Activated T-helper 9 cell treated with anti-CD3 and anti-CD28 coated beads, Interleukin-2, amount 50 U/mL, for 16 hours (primary cell): ENCODE measurements around the gene STARD7.

ENCODE experiments used
- DNase-seq: peaks from one replicate; pipeline ENCODE4 v3.0.0-alpha.2; 2020; ENCODE audit warnings: low read depth

STARD7 gene

GRCh38 chr2:96197546-96198255 lies 10.9 kb downstream of the STARD7 start:
- DNase-seq = no peak

GRCh38 chr2:96195410-96196066 lies 13.1 kb downstream of the STARD7 start:
- no peak for DNase-seq

GRCh38 chr2:96191937-96192670 lies 16.5 kb downstream of the STARD7 start:
- DNase-seq = no peak

GRCh38 chr2:96188821-96189526 lies 19.7 kb downstream of the STARD7 start:
- no peak for DNase-seq

GRCh38 chr2:96186562-96186961 lies 22.1 kb downstream of the STARD7 start:
- no peak for DNase-seq

GRCh38 chr2:96185516-96185915 lies 23.1 kb downstream of the STARD7 start:
- no peak for DNase-seq

- DNase-seq = no peak
Observed at GRCh38 chr2:96184989-96185388, 23.6 kb downstream of the STARD7 start.

- DNase-seq = no peak
Observed at GRCh38 chr2:96184188-96184587, 24.4 kb downstream of the STARD7 start.

GRCh38 chr2:96181529-96181928 lies 27.1 kb downstream of the STARD7 start:
- DNase-seq = no peak

- no peak for DNase-seq
Observed at GRCh38 chr2:96180521-96180920, 28.1 kb downstream of the STARD7 start.

- DNase-seq = no peak
Observed at GRCh38 chr2:96180002-96180401, 28.6 kb downstream of the STARD7 start.

- no peak for DNase-seq
Observed at GRCh38 chr2:96176661-96177060, 32.0 kb downstream of the STARD7 start.

- DNase-seq = no peak
Observed at GRCh38 chr2:96175951-96176350, 32.7 kb downstream of the STARD7 start.

GRCh38 chr2:96174251-96175144 lies 34.1 kb downstream of the STARD7 start:
- peak; percentile 76 for DNase-seq

- DNase-seq = no peak
Observed at GRCh38 chr2:96171831-96172230, 36.8 kb downstream of the STARD7 start.

- DNase-seq = no peak
Observed at GRCh38 chr2:96170626-96171025, 38.0 kb downstream of the STARD7 start.

- DNase-seq = no peak
Observed at GRCh38 chr2:96169868-96170507, 38.6 kb downstream of the STARD7 start.

- no peak for DNase-seq
Observed at GRCh38 chr2:96167407-96168013, 41.1 kb downstream of the STARD7 start.

GRCh38 chr2:96164459-96165184 lies 44.0 kb downstream of the STARD7 start:
- DNase-seq = no peak
